Measurements from ENCODE around the gene CNNM1. TPM values are rescaled to one million over a fixed set of nuclear protein-coding genes. Genes with fewer than 3 reads are reported as not detected.

The CNNM1 gene
- total and polyA plus RNA-seq, 9 of the 15 experiments (the other 6 are each of a cell fraction or from before 2014, with no cell fraction given) = not detected

DNA sequence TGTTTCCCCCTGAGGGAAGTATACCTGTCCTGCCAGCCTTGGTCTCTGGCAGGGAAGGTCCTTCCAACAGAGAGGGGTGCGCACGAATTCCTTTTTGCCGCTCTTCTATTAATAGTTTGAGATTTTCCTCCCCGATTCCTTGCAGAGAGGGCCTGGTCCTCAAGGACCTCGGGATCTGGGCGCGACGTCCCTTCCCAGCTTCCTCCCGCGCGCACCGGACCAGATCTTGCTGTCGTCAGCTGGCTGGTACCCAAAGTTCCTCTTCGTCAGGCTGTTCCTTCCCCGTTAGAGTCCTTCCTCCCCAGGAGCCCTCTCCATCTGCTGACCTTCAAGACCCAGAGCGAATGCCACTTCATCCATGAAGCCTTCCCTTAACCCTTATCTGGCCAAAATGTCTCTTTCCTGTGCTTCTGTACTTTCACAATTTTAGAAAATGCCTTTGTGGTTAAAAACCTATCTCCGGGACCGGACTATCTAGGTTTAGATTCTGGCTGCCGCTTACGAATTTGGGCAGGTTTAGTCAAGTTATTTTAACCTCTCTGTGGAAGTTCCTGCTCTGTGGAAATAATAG lies 102.1 kb downstream of the CNNM1 start:
- FAIRE-seq (peak; percentile 37), ATAC-seq (peak; percentile 48), DNase-seq (ENCODE audit: extremely low read depth in 1 of 4, low spot score in 3 of 4) (peak; percentile 14 to 69 (median 24))
- Histone ChIP-seq H3K27ac (ENCODE audit: extremely low read depth, low read depth, low read length) (peak overlapping the region; percentile 94), H3K4me3 (peak overlapping the region; percentile 95), H3K36me3 (ENCODE audit: control insufficient read depth, insufficient read depth, low read length) (peaks cover 19% of the 10 kb centered on the region; the same call in 2 of the 3 replicates), H4K20me1 (replicated peaks; ENCODE audit: control insufficient read depth, insufficient read depth, low read length) (peaks cover 10% of the 10 kb centered on the region), H3K79me2 (ENCODE audit: control insufficient read depth, insufficient read depth, low read length) (peaks cover 71% of the 10 kb centered on the region), H3K27me3 (ENCODE audit: control insufficient read depth in 2 of 2, insufficient read depth in 2 of 2, low read length in 2 of 2) (no peaks in the 10 kb centered on the region), H3K9me1 (ENCODE audit: control insufficient read depth, insufficient read depth, low read length) (peaks cover 8% of the 10 kb centered on the region), H3K9me3 (replicated peaks; ENCODE audit: control insufficient read depth, insufficient read depth, low read depth, low read length) (no peaks in the 10 kb centered on the region), H3K9ac (ENCODE audit: insufficient read depth in 1 of 2, low read depth in 2 of 2, low read length in 2 of 2) (peak overlapping the region; percentile 87 to 92), H3K4me1 (replicated peaks in 1 of 2; ENCODE audit: control insufficient read depth in 2 of 2, insufficient read depth in 2 of 2, low read length in 2 of 2) (peaks cover 5 to 19% of the 10 kb centered on the region in 2 experiments; a peak in 3 of 5 replicates), H2AFZ (ENCODE audit: low read depth, low read length) (peak overlapping the region; percentile 71), H3K4me2 (ENCODE audit: insufficient read depth, low read length) (peak overlapping the region; percentile 85)
- ChIA-PET CTCF (ENCODE audit: low intra/inter-chr PET ratio) (no interaction called here), POLR2A (interaction anchor here (0.6 to 3.7 kb wide), 16 partner anchors 9 to 555 kb away, joined by 3 to 23 read pairs (median 4); partner anchors contain the start of genes COX15, CUTC, ENTPD7 and SLC25A28)
- 0% methylated on average over 20 of the region's 20 CpGs for WGBS (ENCODE audit: insufficient coverage, low coverage, missing lambda C conversion rate)
- BruUV-seq (replicated peaks) = TSS peak; percentile 62
- in situ Hi-C loops (cut with MboI) (loop anchor here (5.0 to 25.0 kb wide), 2 partner anchors 181 to 281 kb away; no protein-coding TSS in a partner anchor), intact Hi-C loops (cut with micrococcal nuclease) (loop anchor here (2.0 to 10.0 kb wide), 2 partner anchors 190 to 284 kb away; partner anchors contain the start of gene SLC25A28)
- TF ChIP-seq, protein P1, sequence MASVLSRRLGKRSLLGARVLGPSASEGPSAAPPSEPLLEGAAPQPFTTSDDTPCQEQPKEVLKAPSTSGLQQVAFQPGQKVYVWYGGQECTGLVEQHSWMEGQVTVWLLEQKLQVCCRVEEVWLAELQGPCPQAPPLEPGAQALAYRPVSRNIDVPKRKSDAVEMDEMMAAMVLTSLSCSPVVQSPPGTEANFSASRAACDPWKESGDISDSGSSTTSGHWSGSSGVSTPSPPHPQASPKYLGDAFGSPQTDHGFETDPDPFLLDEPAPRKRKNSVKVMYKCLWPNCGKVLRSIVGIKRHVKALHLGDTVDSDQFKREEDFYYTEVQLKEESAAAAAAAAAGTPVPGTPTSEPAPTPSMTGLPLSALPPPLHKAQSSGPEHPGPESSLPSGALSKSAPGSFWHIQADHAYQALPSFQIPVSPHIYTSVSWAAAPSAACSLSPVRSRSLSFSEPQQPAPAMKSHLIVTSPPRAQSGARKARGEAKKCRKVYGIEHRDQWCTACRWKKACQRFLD (CRISPR knock-in tag; IDR thresholded peaks at IDR 0.05) = no peak; the same call in 1 of the 2 replicates
- TF ChIP-seq NR2C2 (CRISPR knock-in tag; IDR thresholded peaks at IDR 0.05) (no peak), NR2C2 (tag; IDR thresholded peaks at IDR 0.05) (peak; percentile 68), GTF2A2 (tag; IDR thresholded peaks at IDR 0.05) (no peak), ZNF311 (CRISPR knock-in tag; IDR thresholded peaks at IDR 0.05) (no peak), SAFB2 (IDR thresholded peaks at IDR 0.05; ENCODE audit: borderline replicate concordance, low read depth, low read length, severe bottlenecking) (no peak)
- TF ChIP-seq, protein P2, sequence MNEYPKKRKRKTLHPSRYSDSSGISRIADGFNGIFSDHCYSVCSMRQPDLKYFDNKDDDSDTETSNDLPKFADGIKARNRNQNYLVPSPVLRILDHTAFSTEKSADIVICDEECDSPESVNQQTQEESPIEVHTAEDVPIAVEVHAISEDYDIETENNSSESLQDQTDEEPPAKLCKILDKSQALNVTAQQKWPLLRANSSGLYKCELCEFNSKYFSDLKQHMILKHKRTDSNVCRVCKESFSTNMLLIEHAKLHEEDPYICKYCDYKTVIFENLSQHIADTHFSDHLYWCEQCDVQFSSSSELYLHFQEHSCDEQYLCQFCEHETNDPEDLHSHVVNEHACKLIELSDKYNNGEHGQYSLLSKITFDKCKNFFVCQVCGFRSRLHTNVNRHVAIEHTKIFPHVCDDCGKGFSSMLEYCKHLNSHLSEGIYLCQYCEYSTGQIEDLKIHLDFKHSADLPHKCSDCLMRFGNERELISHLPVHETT (CRISPR knock-in tag; conservative IDR thresholded peaks at IDR 0.05 in 1 of 2, IDR thresholded peaks at IDR 0.05 in 1 of 2) = 0 out of 4 replicates have a peak, but pooled peaks of 1 of the 2 experiments have one; percentile 5
- TF ChIP-seq, protein P3, sequence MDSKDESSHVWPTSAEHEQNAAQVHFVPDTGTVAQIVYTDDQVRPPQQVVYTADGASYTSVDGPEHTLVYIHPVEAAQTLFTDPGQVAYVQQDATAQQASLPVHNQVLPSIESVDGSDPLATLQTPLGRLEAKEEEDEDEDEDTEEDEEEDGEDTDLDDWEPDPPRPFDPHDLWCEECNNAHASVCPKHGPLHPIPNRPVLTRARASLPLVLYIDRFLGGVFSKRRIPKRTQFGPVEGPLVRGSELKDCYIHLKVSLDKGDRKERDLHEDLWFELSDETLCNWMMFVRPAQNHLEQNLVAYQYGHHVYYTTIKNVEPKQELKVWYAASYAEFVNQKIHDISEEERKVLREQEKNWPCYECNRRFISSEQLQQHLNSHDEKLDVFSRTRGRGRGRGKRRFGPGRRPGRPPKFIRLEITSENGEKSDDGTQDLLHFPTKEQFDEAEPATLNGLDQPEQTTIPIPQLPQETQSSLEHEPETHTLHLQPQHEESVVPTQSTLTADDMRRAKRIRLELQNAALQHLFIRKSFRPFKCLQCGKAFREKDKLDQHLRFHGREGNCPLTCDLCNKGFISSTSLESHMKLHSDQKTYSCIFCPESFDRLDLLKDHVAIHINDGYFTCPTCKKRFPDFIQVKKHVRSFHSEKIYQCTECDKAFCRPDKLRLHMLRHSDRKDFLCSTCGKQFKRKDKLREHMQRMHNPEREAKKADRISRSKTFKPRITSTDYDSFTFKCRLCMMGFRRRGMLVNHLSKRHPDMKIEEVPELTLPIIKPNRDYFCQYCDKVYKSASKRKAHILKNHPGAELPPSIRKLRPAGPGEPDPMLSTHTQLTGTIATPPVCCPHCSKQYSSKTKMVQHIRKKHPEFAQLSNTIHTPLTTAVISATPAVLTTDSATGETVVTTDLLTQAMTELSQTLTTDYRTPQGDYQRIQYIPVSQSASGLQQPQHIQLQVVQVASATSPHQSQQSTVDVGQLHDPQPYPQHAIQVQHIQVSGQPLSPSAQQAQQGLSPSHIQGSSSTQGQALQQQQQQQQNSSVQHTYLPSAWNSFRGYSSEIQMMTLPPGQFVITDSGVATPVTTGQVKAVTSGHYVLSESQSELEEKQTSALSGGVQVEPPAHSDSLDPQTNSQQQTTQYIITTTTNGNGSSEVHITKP (IDR thresholded peaks at IDR 0.05; ENCODE audit: partially characterized antibody) = no peak
- TF ChIP-seq, protein P4, sequence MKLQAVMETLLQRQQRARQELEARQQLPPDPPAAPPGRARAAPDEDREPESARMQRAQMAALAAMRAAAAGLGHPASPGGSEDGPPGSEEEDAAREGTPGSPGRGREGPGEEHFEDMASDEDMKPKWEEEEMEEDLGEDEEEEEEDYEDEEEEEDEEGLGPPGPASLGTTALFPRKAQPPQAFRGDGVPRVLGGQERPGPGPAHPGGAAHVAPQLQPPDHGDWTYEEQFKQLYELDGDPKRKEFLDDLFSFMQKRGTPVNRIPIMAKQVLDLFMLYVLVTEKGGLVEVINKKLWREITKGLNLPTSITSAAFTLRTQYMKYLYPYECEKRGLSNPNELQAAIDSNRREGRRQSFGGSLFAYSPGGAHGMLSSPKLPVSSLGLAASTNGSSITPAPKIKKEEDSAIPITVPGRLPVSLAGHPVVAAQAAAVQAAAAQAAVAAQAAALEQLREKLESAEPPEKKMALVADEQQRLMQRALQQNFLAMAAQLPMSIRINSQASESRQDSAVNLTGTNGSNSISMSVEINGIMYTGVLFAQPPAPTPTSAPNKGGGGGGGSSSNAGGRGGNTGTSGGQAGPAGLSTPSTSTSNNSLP (IDR thresholded peaks at IDR 0.05; ENCODE audit: borderline replicate concordance, low read depth, low read length) = no peak
